Endothelial cell of umbilical vein (primary cell): ENCODE measurements around the gene SLC16A11. TPM values are rescaled to one million over a fixed set of nuclear protein-coding genes. Genes with fewer than 3 reads are reported as not detected.

Experiments
- BruUV-seq: library from RNA; stranded (reverse); fragments of 400-500 nt; replicated peaks from 2 replicates; lab custom pipeline; 2021; lab: Mats Ljungman, UMichigan
- CTCF ChIA-PET: fragments of 300-600, 350-600 bp; sonication (Branson Sonifier 250); formaldehyde crosslinking; loops from one replicate; lab custom pipeline; 2021; ENCODE audit warnings: antibody characterized with exemption, inconsistent platforms; lab: Charles Lee
- POLR2A ChIA-PET: fragments of 300-600, 350-600 bp; sonication (Branson Sonifier 250); formaldehyde crosslinking; loops from one replicate; lab custom pipeline; 2021; ENCODE audit warnings: antibody characterized with exemption, inconsistent platforms; lab: Charles Lee
- DNase-seq: peaks from one replicate; pipeline ENCODE4 v3.0.0-alpha.2; 2011; ENCODE audit warnings: low read depth, low spot score
- FAIRE-seq: peaks from 2 replicates; lab custom pipeline; 2011; peaks lifted over from hg19 to GRCh38; lab: Jason Lieb, UNC
- H2AFZ ChIP-seq: 2 replicates; pipeline ENCODE4 v1.6.0; 2012; ENCODE audit warnings: low read depth, low read length, control low read depth, inconsistent platforms
- H3K27ac ChIP-seq: 2 replicates; pipeline ENCODE4 v1.5.1; 2011; ENCODE audit warnings: low read depth, mild to moderate bottlenecking, control low read depth, low read length, moderate library complexity; ENCODE audit not compliant: insufficient read depth
- H3K27me3 ChIP-seq, 2 experiments: 2 replicates each; pipeline versions ENCODE4 v1.6.0 to v1.6.1; 2011; ENCODE audit warnings: low read length in 2 of 2, mixed read lengths in 1 of 2; ENCODE audit not compliant: control insufficient read depth in 2 of 2, insufficient read depth in 2 of 2
- H3K36me3 ChIP-seq, 2 experiments: 2 replicates in 1 of 2; 3 replicates in 1 of 2; pipeline ENCODE4 v1.5.1; 2011; ENCODE audit warnings: low read length in 2 of 2, mild to moderate bottlenecking in 1 of 2, moderate library complexity in 1 of 2; ENCODE audit not compliant: control insufficient read depth in 2 of 2, insufficient read depth in 2 of 2; ENCODE audit errors: extremely low read depth in 1 of 2
- H3K4me1 ChIP-seq: 3 replicates; pipeline ENCODE4 v1.5.1; 2011; ENCODE audit warnings: mild to moderate bottlenecking, low read length; ENCODE audit not compliant: control insufficient read depth, insufficient read depth; ENCODE audit errors: extremely low read depth
- H3K4me2 ChIP-seq: 2 replicates; pipeline ENCODE4 v1.6.1; 2011; ENCODE audit warnings: low read length, control low read depth, mixed read lengths; ENCODE audit not compliant: insufficient read depth
- H3K4me3 ChIP-seq, 3 experiments: fragments of 200-600 bp in 1 of 3; sonication (generic), shearing (Covaris generic) in 1 of 3; replicated peaks in 1 of 3; 2 replicates each; pipeline ENCODE4 v1.5.1; 2011 to 2016; ENCODE audit warnings: control low read depth in 3 of 3, low read length in 3 of 3, mild to moderate bottlenecking in 2 of 3, inconsistent platforms in 1 of 3, low read depth in 1 of 3, moderate library complexity in 1 of 3; ENCODE audit not compliant: insufficient read depth in 1 of 3
- H3K79me2 ChIP-seq: 2 replicates; pipeline ENCODE4 v1.6.0; 2012; ENCODE audit warnings: low read length, inconsistent platforms; ENCODE audit not compliant: control insufficient read depth, insufficient read depth
- H3K9ac ChIP-seq: replicated peaks from 2 replicates; pipeline ENCODE3; 2011; ENCODE audit warnings: low read length, control low read depth; ENCODE audit not compliant: insufficient read depth; ENCODE audit errors: extremely low read depth
- H3K9me1 ChIP-seq: replicated peaks from 3 replicates; pipeline ENCODE4 v1.6.0; 2011; ENCODE audit warnings: mild to moderate bottlenecking, low read length; ENCODE audit not compliant: control insufficient read depth, insufficient read depth; ENCODE audit errors: extremely low read depth
- H3K9me3 ChIP-seq: replicated peaks from 2 replicates; pipeline ENCODE4 v1.5.1; 2012; ENCODE audit warnings: low read length, inconsistent platforms; ENCODE audit not compliant: control insufficient read depth, insufficient read depth
- H4K20me1 ChIP-seq: replicated peaks from 2 replicates; pipeline ENCODE3; 2011; ENCODE audit warnings: mild to moderate bottlenecking, low read length; ENCODE audit not compliant: control insufficient read depth, insufficient read depth; ENCODE audit errors: extremely low read depth
- CTCF ChIP-seq, 2 donors: IDR thresholded peaks; 1 replicate in 1 of 2; 2 replicates in 1 of 2; pipeline ENCODE4 v1.5.1; 2011; ENCODE audit warnings: low read length in 2 of 2, mild to moderate bottlenecking in 2 of 2, moderate library complexity in 2 of 2, control low read depth in 1 of 2, inconsistent platforms in 1 of 2, low read depth in 1 of 2; ENCODE audit not compliant: insufficient read depth in 1 of 2; ENCODE audit errors: extremely low read depth in 1 of 2
- EZH2 ChIP-seq: IDR thresholded peaks from 2 replicates; pipeline ENCODE4 v1.6.1; 2012; ENCODE audit warnings: borderline replicate concordance, low read depth, mild to moderate bottlenecking, moderate library complexity, low read length, inconsistent platforms; ENCODE audit not compliant: severe bottlenecking
- FOS ChIP-seq: IDR thresholded peaks from 2 replicates; pipeline ENCODE4 v1.6.1; 2011; ENCODE audit warnings: mild to moderate bottlenecking, low read length, moderate library complexity, borderline replicate concordance; ENCODE audit not compliant: insufficient read depth
- GATA2 ChIP-seq: IDR thresholded peaks from 2 replicates; pipeline ENCODE4 v1.7.0; 2011; ENCODE audit warnings: low read depth, mild to moderate bottlenecking, moderate library complexity, mixed read lengths, low read length; ENCODE audit not compliant: insufficient read length, insufficient read depth
- JUN ChIP-seq: IDR thresholded peaks from 2 replicates; pipeline ENCODE4 v1.6.1; 2011; ENCODE audit warnings: borderline replicate concordance, low read depth; ENCODE audit not compliant: insufficient read length, insufficient read depth
- MAX ChIP-seq: IDR thresholded peaks from 2 replicates; pipeline ENCODE4 v1.6.1; 2011; ENCODE audit not compliant: insufficient read depth, insufficient read length
- MYC ChIP-seq: IDR thresholded peaks from one replicate; pipeline ENCODE4 v1.6.1; 2011; ENCODE audit warnings: mild to moderate bottlenecking, low read depth, low read length
- POLR2A ChIP-seq: IDR thresholded peaks from 2 replicates; pipeline ENCODE4 v1.6.1; 2012; ENCODE audit warnings: low read depth, mild to moderate bottlenecking, control low read depth, low read length
- POLR2AphosphoS5 ChIP-seq: IDR thresholded peaks from 2 replicates; pipeline ENCODE4 v1.6.1; 2012; ENCODE audit warnings: low read depth, mild to moderate bottlenecking, control low read depth, low read length, moderate library complexity; ENCODE audit not compliant: insufficient read depth
- dilution Hi-C: fragments of 300-500 bp; cut with MboI; formaldehyde crosslinking; loops from one replicate; pipeline ENCODE4 v1.15.0; 2019; ENCODE audit warnings: low sequenced_read_pairs; ENCODE audit not compliant: extremely low pct_ligation_motif_present
- intact Hi-C: fragments of 100-400 bp; cut with micrococcal nuclease; formaldehyde crosslinking; loops from one replicate; pipeline ENCODE4 v1.10.0; 2022
- polyA plus RNA-seq, 4 experiments: library from polyadenylated mRNA; depleted of rRNA in 3 of 4; stranded (reverse) in 3 of 4; unstranded in 1 of 4; fragments of >200 nt; gene quantifications; 2 replicates each; pipeline versions ENCODE4 v1.2.1 to v1.2.3, GENCODE V29; 2011 to 2012; ENCODE audit warnings: missing spikeins in 1 of 4
- total RNA-seq: library from RNA; stranded (reverse); gene quantifications from 2 replicates; pipeline ENCODE4 v1.2.3, GENCODE V29; 2021

SLC16A11 gene
- total and polyA plus RNA-seq, 2 donors (not counting 3 experiments of a cell fraction or from before 2014, with no cell fraction given), result 0.95 to 1.4 TPM

GRCh38 chr17:7035591-7036368, 8.1 kb downstream of the SLC16A11 start, which contains the start of gene SLC16A13:
Gene SLC16A13 (plus strand): TSS chr17:7036015. CDS start chr17:7036383, 368 bp downstream.
- TF ChIP-seq GATA2 (no peak), CTCF (IDR thresholded peaks at IDR 0.05; ENCODE audit: extremely low read depth in 1 of 2, insufficient read depth in 1 of 2, low read depth in 1 of 2, low read length in 2 of 2) (no peak), POLR2AphosphoS5 (peak; percentile 69), MYC (no peak), MAX (peak; percentile 95), EZH2 (no peak), FOS (no peak), JUN (no peak), POLR2A (no peak)
- no peaks in the 10 kb centered on the region for H3K9me1 ChIP-seq
- H3K79me2 ChIP-seq, result peaks cover 7% of the 10 kb centered on the region
- peak within 1 kb of the TSS; percentile 55 to 76 (median 61) for H3K4me3 ChIP-seq
- H3K4me2 ChIP-seq, result peak within 1 kb of the TSS; percentile 81
- H3K27ac ChIP-seq, result peak within 1 kb of the TSS; percentile 84
- H4K20me1 ChIP-seq, result no peaks in the 10 kb centered on the region
- POLR2A ChIA-PET, result interaction anchor here (1.0 to 3.5 kb wide), 5 partner anchors 9 to 25 kb away, joined by 3 to 23 read pairs (median 5); partner anchors contain the start of gene BCL6B
- peaks cover 31% of the 10 kb centered on the region for H3K4me1 ChIP-seq
- peaks cover 5% of the 10 kb centered on the region in 2 experiments for H3K36me3 ChIP-seq
- FAIRE-seq, result peak; percentile 98
- intact Hi-C loops (no loop called here), dilution Hi-C loops (no loop called here)
- no peaks in the 10 kb centered on the region for H3K9me3 ChIP-seq
- H3K27me3 ChIP-seq, result no peaks in the 10 kb centered on the region
- peak within 1 kb of the TSS; percentile 79 for H3K9ac ChIP-seq
- peak within 1 kb of the TSS; percentile 18 for H2AFZ ChIP-seq
- DNase-seq, result peak; percentile 96
- CTCF ChIA-PET, result interaction anchor here (0.6 to 1.7 kb wide), 9 partner anchors 8 to 192 kb away, joined by 3 to 15 read pairs (median 4); partner anchors contain the start of gene BCL6B
- no TSS peak for BruUV-seq
